GM12801 (cell line): Measurements from ENCODE around the gene CDH4.

Experiments
- CTCF ChIP-seq: IDR thresholded peaks from one replicate; pipeline ENCODE4 v1.5.1; 2011; ENCODE audit warnings: control low read depth; ENCODE audit not compliant: insufficient read length; ENCODE audit errors: extremely low read depth

CDH4 gene

GRCh38 chr20:61674688-61675087, 422.6 kb downstream of the CDH4 start:
- TF ChIP-seq CTCF = no peak

- no peak for TF ChIP-seq CTCF
These were observed 425.9 kb downstream of the CDH4 start for GRCh38 chr20:61677928-61678327.

GRCh38 chr20:61678437-61678836, 426.4 kb downstream of the CDH4 start:
- TF ChIP-seq CTCF = no peak

- no peak for TF ChIP-seq CTCF
These were observed 427.4 kb downstream of the CDH4 start for GRCh38 chr20:61679473-61679872.

- no peak for TF ChIP-seq CTCF
These were observed 428.0 kb downstream of the CDH4 start for GRCh38 chr20:61680096-61680495.

- TF ChIP-seq CTCF = no peak
These were observed 430.3 kb downstream of the CDH4 start for GRCh38 chr20:61682114-61682995.

GRCh38 chr20:61682996-61683681, 431.1 kb downstream of the CDH4 start:
- TF ChIP-seq CTCF = no peak
